OCI-M2 (cell line): ENCODE measurements around the gene CD274.
"Not testable (repeated sequence)": the region's sequence is repeated elsewhere in the genome, so short reads cannot be mapped to it uniquely, and the experiment has no call there.

Experiments used
- DNase-seq: peaks from one replicate; lab custom pipeline; 2025; ENCODE audit not compliant: unreplicated experiment; lab: John Stamatoyannopoulos, UW

Gene CD274

DNA sequence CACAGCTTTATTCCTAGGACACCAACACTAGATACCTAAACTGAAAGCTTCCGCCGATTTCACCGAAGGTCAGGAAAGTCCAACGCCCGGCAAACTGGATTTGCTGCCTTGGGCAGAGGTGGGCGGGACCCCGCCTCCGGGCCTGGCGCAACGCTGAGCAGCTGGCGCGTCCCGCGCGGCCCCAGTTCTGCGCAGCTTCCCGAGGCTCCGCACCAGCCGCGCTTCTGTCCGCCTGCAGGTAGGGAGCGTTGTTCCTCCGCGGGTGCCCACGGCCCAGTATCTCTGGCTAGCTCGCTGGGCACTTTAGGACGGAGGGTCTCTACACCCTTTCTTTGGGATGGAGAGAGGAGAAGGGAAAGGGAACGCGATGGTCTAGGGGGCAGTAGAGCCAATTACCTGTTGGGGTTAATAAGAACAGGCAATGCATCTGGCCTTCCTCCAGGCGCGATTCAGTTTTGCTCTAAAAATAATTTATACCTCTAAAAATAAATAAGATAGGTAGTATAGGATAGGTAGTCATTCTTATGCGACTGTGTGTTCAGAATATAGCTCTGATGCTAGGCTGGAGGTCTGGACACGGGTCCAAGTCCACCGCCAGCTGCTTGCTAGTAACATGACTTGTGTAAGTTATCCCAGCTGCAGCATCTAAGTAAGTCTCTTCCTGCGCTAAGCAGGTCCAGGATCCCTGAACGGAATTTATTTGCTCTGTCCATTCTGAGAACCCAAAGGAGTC is at the start of gene CD274:
Gene CD274, plus strand, starts transcription at position 184 of the 733 bp plus-strand sequence. CDS start 5,572 bp downstream, outside the sequence.
- no peak for DNase-seq

DNA sequence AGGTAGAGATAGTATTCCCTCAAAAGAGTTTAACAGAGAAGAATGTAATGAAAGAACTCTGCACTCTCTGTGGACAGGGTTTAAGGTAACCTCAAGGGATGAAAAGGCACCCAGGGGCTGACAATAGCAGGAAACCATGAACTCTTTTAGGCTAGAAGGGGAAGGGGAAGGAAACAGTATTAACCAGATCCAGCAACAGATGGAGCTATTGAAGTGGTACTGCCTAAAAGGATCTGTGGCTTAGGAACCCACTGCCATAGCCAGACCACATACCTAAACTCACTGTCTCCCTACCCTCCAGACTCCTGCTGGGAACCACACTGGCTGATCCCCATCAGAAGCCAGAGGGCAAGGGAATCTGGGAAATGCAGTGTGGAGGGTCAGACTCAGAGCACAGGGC is 48.1 kb upstream of the CD274 start:
- DNase-seq: no peak

DNA sequence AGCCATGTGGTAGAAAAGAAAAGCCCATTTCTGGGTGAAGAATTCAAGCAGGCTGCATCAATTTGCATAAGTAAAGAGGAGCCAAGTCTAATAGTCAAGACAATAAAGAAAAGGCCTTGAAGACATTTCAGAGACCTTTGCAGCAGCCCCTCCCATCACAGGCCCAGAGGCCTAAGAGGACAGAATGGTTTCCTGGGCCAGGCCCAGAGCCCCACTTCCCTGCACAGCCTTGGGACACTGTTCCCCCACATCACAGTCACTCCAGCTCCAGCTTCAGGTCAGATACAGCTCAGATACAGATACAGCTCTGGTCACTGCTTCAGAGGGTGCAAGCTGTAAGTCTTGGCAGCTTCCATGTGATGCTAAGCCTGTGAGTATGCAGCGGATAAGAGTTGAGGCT is 41.7 kb upstream of the CD274 start:
- no peak for DNase-seq

DNA sequence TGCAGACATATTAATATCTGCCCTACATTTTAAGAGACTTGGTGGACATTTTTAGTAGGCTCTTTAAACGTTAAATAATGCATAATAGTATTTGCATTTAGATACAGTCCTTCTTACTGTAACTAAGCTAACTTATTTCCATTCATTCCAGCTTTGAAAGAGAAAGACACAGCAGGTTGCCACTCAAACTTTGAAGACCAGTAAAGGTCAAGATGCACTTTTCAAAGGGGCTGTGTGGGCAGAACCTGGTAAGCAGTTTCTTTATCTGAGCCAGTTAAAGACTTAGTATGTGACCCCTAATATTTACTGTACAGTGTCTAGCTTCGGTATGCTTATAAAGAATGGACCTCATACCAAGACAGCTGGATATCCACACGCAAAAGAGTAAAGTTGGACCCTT is 33.4 kb upstream of the CD274 start:
- no peak for DNase-seq

DNA sequence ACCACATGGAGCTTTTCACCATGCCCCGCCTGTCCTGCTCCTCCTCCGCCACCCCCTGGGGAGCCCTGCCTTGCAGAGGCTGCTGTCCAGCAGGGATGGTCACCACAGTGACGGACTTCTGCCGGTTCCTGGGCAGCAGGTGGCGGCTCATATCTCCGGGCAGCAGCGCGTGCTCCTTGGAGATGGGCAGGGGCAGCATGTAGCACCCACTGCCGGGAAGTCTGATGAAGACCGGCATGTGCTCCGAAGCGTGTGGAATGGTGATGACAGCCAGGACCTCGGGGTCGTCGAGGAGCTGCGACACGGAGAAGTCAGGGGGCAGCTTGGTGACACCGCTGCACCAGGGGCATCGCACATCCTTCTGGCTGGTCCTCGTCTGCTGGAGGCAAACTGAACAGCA is 31.9 kb upstream of the CD274 start:
- no peak for DNase-seq

DNA sequence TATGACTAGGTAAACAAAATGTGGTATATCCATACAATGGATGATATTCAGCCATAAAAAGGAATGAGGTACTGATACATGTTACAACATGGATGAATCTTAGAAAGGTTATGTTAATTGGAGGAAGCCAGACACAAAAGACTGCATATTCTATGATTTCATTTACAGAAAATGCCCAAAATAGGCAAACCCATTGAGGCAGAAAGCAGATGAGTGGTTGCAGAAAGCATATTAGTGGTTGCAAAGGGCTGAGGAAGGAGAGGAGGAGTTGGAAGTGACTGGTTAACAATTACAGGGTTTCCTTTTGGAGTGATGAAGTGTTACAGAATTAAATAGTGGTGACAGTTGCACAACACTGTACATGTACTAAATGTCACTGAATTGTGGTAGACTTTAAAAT is 30.4 kb upstream of the CD274 start:
- no peak for DNase-seq

DNA sequence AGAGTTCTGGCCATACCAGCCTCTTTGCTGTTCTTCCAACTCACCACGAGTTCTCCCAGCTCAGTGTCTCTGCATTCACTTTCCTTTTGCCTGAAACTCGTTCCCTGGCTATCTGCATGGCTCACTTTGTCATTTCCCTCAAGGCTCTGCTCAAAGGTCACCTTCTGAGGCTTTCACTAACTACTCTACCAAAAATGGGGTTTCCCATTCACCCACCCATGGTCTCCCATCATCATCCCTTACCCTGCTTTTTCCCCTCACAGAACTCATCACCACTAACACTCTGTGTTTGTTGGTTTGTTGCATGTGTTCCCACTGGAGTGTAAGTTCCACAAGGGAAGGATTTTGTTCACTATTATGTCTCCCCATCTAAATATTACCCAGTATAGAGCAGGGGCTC is 29.2 kb upstream of the CD274 start:
- DNase-seq: no peak

DNA sequence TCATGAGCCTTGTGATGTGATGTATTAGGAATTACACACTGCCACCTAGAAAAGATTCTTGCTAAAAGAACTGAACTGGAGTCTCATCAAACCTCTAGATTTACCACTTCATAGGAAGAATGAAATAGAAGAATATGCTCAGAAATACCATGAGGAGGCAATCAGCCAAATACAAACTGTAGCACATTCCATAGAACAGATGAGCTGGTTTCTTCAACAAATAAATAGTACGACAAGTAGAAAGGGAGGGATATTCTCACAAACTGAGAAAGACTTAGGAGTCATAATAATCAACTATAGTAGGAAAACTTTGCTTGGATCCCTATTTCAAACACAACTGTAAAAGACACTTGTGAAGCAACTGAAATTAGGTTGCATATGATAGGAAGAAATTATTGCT is 28.1 kb upstream of the CD274 start:
- DNase-seq: no peak

DNA sequence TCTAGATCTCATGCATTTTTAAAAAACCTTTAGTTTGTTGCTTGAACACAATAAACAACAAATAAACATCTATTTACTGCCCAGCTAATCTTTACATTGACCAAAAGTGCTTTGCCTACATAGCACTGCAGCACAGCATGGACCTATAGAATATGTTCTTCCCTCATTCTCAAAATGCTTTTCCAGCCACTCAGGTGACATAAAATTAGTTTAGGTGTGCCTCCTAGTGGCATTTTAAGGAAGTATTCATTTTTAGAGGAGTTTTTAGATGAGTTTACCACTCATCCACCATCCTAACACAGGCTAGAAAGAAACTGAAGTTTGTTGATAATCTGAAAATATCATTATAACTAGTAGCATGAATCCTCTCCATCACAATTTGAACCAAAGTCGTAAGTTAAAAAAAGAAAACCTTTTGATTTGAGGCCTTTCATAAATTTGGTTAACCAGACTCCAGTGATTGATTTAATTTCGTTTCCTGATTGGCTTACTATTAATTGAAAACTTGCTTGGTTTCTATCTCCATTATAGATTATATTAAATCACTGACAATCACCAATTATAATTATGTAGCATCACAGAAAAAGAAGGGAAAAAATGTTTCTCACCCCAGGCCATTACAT is 25.2 kb upstream of the CD274 start:
- no peak for DNase-seq

DNA sequence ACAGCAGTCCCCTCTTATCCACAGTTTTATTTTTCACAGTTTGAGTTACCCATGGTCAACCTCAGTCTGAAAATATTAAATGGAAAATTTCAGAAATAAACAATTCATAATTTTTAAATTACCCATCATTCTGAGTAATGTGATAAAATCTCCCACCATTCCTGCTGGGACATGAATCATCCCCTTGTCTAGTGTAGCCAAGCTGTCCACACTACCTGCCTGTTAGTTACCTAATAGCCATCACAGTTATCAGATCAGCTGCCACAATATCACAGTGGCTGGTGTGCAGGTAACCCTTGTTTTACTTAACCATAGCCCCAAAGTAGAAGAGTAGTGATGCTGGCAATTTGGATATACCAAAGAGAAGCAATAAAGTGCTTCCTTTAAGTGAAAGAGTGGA is 23.3 kb upstream of the CD274 start:
- no peak for DNase-seq

DNA sequence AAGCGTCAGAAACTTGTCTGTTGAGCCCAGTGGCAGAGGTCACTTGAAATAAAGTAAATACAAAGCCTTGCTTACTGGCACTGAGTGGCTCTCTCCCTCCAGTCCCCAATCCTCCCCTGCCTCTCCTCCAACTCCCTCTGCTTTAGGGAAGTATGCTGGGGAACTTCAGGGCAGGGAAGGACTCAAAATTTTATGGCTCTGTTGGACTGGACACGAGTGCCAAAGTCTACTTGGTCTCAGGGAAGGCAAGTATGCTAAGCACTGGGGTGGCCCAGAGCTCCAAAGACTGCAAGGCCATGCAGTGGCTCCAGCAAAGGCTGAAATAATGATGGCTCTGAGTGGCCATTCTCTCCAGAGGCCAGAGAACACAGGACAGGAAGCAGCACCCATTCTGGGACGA is 22.2 kb upstream of the CD274 start:
- no peak for DNase-seq

DNA sequence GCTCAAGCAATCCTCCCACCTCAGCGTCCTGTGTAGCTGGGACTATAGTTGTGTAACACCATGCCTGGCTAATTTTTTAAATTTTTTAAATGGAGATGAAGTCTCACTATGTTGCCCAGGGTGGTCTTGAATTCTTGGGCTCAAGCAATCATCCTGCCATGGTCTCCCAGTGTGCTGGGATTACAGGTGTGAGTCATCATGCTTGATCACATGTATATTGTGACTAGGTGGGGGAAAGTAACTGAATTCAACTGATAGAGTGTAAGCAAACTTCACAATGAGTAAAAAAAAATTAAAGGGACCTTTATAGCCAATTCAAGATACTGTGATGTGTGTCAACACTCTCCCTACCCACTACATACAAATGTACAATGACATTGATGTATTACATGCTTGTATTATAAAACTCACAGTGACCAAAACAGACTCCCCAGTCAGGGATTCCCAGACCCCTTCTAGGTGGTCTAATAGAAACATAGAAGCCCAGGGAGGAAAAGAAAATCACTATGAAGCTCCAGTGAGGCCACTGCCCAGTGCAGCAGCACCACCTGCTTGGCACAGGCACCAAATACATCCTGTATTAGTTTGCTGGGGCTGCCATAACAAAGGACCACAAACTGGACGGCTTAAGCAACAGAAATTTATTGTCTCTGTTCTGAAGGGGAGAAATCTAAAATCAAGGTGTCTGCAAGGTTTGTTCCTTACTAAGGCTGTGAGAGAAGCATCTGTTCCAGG is 21.4 kb upstream of the CD274 start:
- DNase-seq: no peak

DNA sequence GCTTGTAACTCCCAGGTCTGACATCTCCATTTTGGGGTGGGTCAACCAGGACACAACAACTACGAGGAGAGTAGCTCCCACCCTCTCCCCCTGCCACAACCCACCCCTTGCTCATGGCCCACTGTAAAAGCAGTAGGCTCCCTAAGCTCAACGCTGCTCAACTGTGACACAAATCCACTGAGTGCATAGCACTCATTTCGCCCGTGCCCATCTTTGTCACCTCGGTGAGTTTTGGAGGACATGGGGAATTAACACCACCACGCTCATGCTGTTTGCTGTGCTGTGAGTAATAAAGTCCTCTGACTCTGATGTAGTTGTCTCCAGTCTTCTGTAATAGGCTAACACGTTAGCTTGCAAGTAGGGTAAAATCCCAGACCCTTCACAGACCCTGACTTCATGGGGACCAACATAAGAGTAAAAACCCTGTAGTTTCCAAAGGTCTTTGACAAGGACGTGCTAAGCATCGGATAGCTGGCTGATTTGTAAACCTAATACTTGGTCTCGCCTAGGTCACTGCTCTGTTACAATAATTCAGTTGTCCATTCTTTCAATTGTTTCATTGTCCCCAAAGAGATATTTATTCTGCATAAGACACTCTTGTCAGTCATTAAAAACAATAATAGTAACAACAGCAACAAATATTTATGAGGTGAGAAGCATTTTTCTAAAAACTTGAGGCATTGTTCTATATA is 20.3 kb upstream of the CD274 start:
- DNase-seq: no peak

DNA sequence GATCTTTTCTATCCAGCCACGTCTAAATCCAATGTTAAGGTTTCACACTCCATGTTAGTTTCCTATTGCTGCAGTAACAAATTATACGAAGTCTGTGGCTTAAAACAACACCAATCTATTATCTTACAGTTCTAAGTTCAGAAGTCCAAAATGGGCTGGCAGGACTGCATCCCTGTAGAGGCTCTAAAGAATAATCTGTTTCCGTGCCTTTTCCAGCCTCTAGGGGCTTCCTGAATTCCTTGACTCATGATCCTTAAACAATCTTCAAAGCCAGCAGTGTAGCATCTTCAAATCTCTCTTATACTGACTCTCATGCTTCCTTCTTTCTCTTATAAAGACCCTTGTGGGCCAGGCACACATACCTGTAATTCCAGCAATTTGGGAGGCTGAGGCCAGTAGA is 19.4 kb upstream of the CD274 start:
- no peak for DNase-seq

DNA sequence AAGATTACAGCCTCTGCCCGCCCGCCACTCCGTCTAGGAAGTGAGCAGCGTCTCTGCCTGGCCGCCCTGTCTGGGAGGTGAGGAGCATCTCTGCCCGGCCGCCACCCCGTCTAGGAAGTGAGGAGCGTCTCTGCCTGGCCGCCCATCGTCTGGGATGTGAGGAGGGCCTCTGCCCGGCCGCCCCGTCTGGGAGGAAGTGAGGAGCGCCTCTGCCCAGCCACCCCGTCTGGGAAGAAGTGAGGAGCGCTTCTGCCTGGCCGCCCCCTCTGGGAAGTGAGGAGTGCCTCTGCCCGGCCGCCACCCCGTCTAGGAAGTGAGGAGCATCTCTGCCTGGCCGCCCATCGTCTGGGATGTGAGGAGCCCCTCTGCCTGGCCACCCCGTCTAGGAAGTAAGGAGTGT is 17.5 kb upstream of the CD274 start:
- DNase-seq: not testable (repeated sequence)

DNA sequence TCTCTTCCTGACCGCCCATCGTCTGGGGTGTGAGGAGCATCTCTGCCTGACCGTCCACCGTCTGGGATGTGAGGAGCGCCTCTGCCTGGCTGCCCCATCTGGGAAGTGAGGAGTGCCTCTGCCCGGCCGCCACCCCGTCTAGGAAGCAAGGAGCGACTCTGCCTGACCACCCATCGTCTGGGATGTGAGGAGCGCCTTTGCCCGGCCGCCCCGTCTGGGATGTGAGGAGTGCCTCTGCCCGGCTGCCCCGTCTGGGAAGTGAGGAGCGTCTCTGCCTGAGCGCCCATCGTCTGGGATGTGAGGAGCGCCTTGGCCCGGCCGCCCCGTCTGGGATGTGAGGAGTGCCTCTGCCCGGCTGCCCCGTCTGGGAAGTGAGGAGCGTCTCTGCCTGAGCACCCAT is 17.0 kb upstream of the CD274 start:
- DNase-seq: not testable (repeated sequence)

DNA sequence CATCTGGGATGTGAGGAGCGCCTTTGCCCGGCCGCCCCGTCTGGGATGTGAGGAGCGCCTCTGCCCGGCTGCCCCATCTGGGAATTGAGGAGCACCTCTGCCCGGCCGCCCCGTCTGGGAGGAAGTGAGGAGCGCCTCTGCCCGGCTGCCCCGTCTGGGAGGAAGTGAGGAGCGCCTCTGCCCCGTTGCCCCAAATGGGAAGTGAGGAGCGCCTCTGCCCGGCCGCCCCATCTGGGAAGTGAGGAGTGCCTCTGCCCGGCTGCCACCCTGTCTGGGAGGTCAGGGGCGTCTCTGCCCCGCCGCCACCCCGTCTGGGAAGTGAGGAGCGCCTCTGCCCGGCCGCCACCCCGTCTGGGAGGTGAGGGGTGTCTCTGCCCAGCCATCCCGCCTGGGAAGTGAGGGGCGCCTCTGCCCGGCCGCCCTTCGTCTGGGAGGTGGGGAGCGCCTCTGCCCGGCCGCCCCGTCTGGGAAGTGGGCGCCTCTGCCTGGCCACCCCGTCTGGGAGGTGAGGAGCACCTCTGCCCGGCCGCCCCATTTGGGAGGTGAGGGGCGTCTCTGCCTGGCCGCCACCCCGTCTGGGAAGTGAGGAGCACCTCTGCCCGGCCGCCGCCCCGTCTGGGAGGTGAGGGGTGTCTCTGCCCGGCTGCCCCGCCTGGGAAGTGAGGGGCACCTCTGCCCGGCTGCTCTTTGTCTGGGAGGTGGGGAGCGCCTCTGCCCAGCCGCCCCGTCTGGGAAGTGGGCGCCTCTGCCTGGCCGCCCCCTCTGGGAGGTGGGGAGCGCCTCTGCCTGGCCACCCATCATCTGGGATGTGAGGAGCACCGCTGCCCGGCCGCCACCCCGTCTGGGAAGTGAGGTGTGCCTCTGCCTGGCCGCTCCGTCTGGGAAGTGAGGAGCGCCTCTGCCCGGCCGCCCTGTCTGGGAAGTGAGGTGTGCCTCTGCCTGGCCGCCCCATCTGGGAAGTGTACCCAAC is 16.2 kb upstream of the CD274 start:
- not testable (repeated sequence) for DNase-seq

DNA sequence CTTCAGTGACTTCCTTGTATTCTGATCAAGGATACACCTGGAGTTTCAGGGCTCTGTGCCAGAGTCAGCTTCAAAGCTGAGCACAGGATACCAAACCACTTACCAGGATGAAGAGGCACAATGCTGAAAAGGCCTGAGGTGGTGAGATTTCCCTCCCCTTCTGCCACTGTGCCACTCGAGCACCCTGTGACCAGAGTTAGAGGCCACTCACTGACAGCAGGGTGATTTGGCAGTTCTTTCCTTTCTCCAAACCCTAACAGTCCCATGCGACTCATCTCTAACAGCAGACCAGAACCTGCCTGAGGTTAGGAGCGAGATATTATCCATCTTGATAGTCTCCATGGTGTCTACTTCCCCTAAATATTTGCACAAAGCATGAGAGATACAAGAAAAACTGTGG is 14.4 kb upstream of the CD274 start:
- no peak for DNase-seq

DNA sequence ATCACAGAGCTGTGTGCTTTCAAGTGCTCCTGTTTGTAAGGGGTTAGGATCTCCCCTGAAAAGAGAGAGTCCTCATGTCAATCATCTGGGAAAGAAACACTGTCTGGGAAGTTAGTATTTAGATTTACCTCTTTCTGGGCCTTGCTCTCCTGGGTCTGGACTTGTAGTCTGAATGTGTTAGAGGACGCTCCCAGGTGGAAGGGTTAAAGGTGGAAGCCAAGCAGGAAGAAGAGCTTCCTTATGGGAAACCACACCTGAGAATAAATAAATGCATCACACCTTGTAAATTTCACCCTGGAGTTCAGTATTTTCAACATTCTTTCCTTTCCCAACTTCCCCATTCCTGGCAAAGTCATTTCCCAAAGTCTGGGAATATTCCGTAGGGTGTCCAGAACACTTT is 13.9 kb upstream of the CD274 start:
- DNase-seq: no peak
